Inflammatory macrophage treated with lipopolysaccharide for 4 hours (primary cell): Measurements from ENCODE around the gene ELFN1.
"Not testable (repeated sequence)": the region's sequence is repeated elsewhere in the genome, so short reads cannot be mapped to it uniquely, and the experiment has no call there.

Experiments
- DNase-seq: peaks from one replicate; pipeline ENCODE4 v3.0.0-alpha.2; 2020

Gene ELFN1

DNA sequence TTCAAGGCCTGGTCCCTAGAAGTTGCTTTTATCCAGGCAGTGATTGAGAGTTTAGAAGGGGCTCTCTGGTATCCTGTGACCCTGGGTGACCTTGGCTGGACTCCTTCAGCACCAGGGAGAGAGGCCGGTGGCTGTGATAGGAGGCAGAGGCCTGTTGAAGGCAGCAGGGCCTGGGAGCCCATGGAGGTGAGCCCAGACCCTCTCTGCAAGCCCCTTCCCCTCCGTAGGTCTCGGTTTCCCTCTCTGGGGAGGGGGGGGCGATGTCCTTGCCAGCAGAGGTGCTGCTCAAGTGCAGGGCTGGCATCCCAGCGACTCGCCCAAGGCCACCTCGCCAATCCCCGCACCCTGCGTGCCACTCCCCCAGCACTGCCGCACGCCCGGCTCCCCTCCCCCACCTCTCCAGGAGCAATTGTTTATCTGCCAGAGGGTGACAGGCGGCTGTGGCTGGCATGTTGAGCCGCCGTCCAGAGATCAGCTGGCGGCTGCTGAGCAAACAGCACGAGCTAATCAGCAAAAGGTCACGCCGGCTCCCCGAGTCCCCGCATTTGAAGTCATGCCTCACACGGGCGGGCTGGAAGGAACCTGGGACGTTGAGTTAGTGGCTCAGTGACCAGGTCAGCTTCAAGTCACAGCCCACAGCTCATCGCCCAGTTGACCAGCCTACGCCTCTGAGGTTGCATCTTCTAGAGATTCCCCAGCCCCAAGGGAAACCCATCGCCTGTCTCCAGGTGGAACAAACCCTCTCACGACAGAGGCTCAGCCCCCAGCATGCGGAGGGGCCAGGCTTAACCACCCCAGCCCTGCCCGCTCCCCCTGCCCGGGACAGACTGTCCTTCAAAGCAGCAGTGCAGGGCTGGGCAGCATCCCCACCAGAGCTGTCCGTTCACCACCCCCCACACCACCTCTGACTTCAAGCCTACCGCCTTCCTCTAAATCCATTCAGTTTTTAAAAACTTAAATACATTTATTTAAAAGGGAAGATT, 43.7 kb downstream of the ELFN1 start:
- DNase-seq = no peak

DNA sequence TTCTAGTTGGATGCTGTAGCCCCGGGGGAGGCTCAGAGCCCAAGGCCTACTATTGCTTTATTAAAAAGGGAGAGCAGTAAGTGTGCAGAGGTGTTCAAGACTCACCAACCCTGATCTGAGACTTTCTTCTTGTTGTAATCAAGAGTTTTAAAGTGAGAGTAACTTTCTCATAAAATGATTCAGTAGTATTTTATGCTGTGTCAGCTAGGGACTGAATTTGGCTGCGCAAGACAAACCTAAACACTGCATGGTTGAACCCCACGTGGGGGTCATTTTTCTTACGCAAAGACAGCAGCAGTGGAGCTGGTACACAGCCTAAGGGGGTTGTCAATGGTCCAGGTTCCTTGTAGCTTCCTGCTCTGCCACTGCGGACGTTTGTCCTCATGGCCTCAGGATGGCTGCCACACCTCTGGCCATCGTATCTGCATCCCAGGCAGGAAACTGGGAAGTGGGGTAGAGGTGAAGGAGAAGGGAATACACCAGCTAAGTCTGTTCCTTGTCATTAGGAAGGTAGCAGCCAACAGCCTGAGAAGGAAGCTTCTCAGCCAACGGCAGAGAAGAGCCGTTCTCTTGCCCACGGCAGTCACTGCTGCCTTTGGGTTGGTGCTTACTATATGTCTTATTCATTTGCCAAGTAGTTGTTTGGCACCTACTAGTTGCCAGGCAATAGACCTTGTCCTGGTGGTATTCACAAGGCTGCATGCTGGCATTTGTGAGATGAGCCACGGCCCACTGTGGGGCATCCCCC, 44.7 kb downstream of the ELFN1 start:
- DNase-seq = no peak

- no peak for DNase-seq
Measured at GRCh38 chr7:1715331-1715625, 45.2 kb downstream of the ELFN1 start.

DNA sequence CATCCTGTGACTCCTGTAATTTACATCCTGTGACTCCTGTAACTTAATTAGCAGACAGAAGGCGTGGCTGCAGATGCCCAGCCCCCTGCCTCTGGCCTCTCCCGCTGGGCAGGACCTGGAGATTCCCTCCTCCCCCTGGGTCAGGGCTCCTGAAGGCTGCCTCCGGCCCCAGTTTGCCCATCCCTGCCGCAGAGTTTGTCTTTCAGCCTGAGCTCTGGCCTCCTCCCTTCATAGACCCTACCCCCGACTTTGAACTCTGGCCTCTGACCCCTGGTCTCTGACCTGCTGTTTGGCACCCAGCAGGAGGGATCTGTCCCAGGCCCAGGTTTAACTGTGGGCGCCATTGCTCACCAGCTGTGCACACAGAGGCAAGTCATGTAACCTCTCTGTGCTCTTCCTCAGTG, 45.6 kb downstream of the ELFN1 start:
- DNase-seq = no peak

- no peak for DNase-seq
Measured at GRCh38 chr7:1716263-1717094, 46.4 kb downstream of the ELFN1 start.

DNA sequence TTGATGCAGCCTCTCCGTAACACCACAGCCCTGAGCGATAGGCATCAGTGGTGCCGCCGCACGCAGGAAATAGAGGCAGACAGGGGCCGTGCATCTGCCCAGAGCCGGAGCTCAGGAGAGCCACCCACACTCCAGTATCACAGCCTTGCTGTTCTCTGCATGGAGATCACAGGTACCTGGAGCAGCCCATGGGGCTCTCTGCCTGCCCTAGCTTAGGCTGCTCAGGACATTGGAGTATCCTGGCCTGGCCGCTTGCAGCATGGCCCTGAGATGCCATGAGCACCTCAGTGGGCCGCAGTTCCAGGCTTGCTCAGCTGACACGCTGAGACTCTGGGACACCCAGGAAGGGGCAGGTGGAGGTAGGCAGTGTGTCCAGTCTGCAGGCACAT, 47.0 kb downstream of the ELFN1 start:
- DNase-seq = no peak

- DNase-seq = no peak
Measured at GRCh38 chr7:1717903-1718676, 48.0 kb downstream of the ELFN1 start.

DNA sequence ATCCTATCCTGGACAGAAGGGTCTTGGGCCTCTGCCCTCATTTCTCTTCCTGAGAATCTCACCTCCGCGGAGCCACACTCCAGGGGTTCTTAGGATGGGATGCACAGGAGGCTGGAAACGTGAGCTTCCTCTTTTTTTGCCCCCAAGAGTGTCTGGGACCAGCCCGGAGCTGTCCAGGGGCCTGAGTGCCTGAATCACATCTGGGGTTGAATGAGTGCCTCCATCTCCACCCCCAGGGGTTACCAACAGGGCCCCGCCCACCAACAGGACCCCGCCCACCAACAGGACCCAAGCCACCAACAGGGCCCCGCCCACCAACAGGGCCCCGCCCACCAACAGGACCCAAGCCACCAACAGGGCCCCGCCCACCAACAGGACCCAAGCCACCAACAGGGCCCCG, 48.8 kb downstream of the ELFN1 start:
- DNase-seq = not testable (repeated sequence)

GRCh38 chr7:1719256-1719655, 49.2 kb downstream of the ELFN1 start:
- DNase-seq = not testable (repeated sequence)

- no peak for DNase-seq
Measured at GRCh38 chr7:1719913-1720312, 49.8 kb downstream of the ELFN1 start.

DNA sequence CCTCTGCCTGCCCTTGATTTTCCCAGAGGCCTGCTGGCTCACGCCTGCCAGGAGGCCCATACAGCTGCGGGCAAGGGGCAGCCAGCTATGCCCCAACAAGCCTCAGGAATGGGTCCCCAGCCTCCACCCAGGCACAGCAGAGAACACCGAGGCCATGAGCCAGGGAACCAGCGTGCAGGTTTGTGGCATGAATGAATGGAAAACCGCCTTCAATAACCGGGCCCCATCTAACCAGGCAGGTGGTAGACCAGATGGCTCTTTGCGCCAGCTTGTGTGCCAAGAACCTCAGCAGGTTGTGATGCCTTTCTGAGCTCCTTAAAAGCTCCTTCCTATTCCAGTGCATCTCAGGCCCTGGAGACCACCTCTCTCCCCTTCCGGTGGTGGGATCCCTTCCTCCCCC, 50.2 kb downstream of the ELFN1 start:
- no peak for DNase-seq

DNA sequence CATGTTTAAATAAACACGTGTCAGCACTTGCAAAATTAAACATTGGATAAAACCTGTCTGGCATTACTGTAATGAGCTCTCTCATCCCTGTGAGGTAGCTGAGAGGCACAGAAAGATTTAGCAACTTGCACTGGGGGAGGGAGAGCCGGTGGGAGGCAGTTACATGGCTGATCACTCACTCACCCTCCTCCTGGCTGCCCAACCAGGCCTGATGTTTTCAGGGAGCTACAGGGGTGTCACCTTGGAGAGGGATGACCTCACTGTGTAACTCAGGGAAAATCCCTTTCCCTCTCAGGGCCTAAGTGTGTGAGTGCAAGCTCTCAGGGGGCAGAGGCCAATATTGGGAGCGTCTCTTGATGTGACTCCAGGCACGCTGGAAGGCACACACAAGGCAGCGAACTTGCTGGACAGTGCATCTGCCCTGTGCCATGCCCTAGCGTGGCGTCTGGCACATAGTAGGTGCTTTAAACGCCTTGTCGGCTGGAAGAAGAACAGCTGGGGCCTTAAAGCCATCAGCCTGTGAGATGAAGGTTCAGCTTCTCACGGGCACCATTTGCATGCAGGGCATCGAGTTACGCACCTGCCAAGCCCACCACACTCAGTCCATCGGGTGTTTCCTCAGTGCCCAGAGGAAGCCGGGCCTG, 51.1 kb downstream of the ELFN1 start:
- DNase-seq = no peak

DNA sequence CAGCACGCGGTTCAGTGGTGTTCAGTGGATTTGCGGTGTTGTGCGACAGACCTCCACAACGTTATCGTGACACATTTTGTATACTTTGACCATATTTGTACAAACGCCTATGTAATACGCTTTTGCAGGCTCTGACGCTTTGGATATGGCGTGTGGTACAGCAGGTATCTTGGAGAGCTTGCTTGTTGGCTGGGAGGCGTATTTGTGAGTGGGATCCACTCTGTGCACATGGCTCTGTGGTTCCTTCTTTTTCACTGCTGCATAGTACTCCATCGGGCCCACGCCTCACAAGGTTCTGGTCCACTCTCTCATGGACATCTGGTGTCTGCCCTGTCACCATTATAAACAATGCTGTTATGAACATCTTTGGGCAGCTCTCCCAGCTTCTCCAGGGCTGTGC, 53.2 kb downstream of the ELFN1 start:
- no peak for DNase-seq

DNA sequence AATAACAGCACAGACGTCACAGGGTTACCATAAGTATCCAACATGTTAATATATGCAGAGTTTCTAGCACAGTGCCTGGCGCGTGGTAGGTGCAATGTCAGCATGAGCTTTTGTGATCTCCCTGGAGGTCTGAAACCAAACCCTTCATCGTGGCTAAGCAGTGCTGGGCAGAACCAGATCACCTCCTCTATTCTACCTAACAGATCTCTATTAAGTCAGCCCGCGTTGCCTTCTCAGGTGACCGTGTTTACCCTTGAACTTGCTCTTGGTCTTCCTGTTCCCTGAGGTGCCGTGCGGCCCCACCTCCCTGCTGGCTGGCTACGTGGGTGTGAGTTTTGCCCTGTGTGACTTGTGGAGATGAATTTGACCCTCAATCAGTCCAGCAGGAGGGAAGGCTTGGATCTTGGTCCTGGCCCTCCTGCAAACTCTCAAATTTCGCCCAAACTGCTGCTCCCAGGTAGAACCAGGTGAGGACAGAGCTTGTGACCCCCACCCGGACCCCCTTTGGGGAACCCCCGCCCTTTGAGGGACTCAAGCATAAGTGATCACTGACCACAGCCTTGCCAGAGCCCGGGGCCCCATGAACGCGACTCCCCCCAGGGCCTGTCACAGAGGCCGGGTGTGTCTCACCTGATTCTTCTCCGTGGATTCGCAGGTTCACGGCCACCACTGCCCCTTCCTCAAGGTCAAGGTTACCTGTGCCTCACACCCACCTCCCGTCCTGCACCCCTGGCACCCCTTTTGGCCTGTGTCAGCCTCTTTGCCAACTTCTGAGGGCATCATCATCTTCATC, 54.2 kb downstream of the ELFN1 start:
- DNase-seq = no peak

DNA sequence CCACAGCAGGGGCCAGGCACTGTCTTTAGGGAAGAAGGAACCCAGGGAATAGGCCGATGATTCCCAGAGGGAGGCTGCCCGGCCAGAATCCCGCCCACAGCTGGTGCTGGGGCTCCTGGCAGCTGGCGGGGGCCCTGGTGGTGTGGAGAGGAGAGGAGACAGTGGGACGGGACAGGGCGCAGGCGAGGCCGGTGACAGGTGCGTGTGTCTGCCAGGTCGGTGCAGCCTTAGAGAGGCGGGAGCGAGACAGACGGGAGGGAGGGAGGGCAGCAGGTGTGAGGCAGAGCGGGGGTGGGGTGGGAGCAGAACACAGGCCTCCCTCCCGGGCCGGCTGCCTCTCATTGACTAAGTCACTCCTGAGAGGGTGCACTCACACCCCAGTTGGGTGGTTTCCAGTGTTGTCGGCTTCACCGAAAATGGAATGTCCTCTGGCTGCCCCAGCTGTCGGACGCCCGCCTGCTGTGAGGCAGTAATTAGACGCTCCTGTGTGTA, 55.2 kb downstream of the ELFN1 start:
- no peak for DNase-seq

DNA sequence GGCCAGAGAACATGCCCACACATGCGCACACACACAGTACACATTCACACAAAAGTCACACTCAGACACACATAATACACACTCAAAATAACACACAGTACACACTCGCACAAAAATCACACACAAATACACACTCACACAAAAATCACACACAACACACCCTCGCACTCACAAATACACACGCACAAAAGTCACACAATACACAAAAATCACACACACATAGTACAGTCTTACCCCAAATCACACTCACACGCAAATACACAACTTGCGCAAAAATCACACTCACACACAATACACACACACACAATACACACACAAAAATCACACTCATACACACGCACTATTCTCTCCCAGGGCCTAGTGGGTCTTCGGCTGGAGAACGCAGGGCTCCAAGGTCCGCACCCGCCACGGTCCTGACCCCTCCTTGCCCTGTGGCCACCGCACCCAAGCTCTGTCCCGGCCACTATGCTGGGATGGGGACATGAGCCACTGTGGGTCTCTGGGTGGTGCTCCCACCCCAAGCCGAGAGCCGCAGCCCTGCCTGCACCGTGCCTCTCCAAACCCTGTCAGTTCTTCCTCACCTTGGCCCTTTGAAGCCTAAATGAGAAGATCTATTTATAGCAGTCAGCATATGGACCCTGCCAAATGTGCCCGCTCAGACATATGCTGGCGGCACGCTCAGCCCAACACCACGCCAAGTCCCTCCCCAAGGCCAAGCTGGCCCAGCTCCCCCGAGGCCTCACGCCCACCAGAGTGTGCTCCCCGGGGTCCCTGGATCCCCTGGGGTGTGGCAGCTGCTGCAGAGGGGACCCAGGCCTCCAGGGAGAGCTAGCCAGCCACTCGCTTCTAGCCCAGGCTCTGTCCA, 55.9 kb downstream of the ELFN1 start:
- DNase-seq = no peak

- DNase-seq = no peak
Measured at GRCh38 chr7:1727079-1727478, 57.0 kb downstream of the ELFN1 start.

DNA sequence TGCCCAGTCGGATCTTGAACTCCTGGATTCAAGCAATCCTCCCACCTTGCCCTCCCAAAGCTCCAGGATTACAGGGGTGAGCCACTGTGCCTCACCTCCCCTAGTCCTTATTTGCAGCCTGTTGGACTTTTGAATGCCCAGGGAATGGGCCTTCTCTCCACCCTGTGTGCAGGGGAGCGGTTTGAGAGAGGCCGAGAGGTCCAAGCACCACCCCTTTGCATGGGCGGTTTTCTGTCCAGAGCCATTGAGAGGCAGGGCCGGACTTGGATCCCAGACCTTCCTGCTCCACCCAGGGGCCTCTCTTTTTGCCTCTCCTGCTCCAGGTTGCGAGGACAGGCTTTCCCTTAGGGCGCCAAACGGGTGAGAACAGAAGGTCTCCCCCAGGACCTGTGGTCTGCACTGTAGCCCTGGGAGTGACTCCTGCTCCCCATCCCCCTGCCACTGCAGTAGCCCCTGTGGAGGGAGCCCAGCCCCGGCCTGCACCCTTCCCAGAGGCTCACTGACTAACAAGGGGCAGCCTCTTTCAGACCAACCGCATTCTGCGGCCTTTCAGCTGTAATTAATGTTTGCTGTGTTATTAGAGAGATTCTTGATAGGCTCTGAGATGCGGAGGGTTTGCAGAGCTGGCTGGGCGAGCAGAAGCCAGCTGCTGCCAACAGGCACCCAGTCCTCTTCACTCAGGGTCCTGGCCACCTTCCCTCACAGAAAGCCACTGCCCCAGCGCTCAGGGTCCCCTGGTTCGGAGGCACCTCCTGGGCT, 57.9 kb downstream of the ELFN1 start:
- no peak for DNase-seq

DNA sequence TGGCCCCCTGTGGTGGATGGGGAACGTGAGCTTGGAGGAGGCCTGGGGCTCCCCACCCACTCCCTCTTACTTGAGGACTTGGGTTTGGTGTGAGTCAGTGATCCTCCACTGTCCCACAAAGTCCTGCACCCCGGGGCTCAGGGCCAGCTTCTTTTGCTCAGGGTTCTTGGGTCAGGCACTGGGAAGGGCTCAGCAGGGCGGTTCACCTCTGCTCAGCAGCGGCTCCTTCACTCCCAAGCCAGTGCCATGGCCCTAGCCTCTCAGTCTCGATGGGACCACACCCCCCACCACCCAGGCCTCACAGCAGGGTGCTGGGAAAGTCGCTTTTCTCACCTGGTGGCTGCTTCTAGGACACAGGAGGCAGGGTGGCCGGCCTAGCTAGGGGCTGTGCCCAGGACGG, 59.1 kb downstream of the ELFN1 start:
- DNase-seq = no peak
